CD14-positive monocyte (primary cell): Measurements from ENCODE around the gene C5orf15. TPM values are rescaled to one million over a fixed set of nuclear protein-coding genes. Genes with fewer than 3 reads are reported as not detected.
A peak's percentile ranks its signal among the peaks of the same experiment; 100 is the strongest.

Experiments used
- DNase-seq, 3 donors: peaks; one replicate each; pipeline ENCODE4 v3.0.0-alpha.2; 2011 to 2022
- H2AFZ ChIP-seq: 2 replicates; pipeline ENCODE4 v1.6.0; 2012; ENCODE audit warnings: mild to moderate bottlenecking, low read depth, low read length, inconsistent platforms; ENCODE audit not compliant: insufficient read depth, poor library complexity, severe bottlenecking
- H3K27ac ChIP-seq, 2 donors: 1 replicate in 1 of 2; 2 replicates in 1 of 2; pipeline ENCODE4 v1.5.1; 2012 to 2013; ENCODE audit warnings: low read length in 2 of 2, control low read depth in 1 of 2, inconsistent platforms in 1 of 2, low read depth in 1 of 2, mild to moderate bottlenecking in 1 of 2
- H3K27me3 ChIP-seq, 2 donors: one replicate each; pipeline versions ENCODE4 v1.6.0 to v1.6.1; 2011 to 2013; ENCODE audit warnings: low read length in 2 of 2; ENCODE audit not compliant: control insufficient read depth in 2 of 2, insufficient read depth in 2 of 2
- H3K36me3 ChIP-seq, 2 donors: replicated peaks in 1 of 2; 1 replicate in 1 of 2; 2 replicates in 1 of 2; pipeline versions ENCODE4 v1.5.1 to v1.6.1; 2012 to 2013; ENCODE audit warnings: low read length in 2 of 2, control low read depth in 1 of 2, inconsistent platforms in 1 of 2, mild to moderate bottlenecking in 1 of 2; ENCODE audit not compliant: insufficient read depth in 2 of 2, control insufficient read depth in 1 of 2
- H3K4me1 ChIP-seq, 2 donors: 1 replicate in 1 of 2; 2 replicates in 1 of 2; pipeline versions ENCODE4 v1.5.1 to v1.6.1; 2012 to 2013; ENCODE audit warnings: low read length in 2 of 2, control low read depth in 1 of 2, inconsistent platforms in 1 of 2, mild to moderate bottlenecking in 1 of 2, moderate library complexity in 1 of 2; ENCODE audit not compliant: insufficient read depth in 2 of 2, control insufficient read depth in 1 of 2
- H3K4me2 ChIP-seq: replicated peaks from 2 replicates; pipeline ENCODE3; 2012; ENCODE audit warnings: low read length, moderate library complexity, mild to moderate bottlenecking; ENCODE audit not compliant: poor library complexity, severe bottlenecking; ENCODE audit errors: extremely low read depth
- H3K4me3 ChIP-seq, 3 experiments: fragments of 200-600 bp in 1 of 3; sonication (generic) in 1 of 3; replicated peaks in 1 of 3; 1 replicate in 2 of 3; 2 replicates in 1 of 3; pipeline ENCODE4 v1.5.1; 2011 to 2013; ENCODE audit warnings: low read length in 3 of 3, mild to moderate bottlenecking in 3 of 3, control low read depth in 2 of 3, low read depth in 2 of 3, inconsistent platforms in 1 of 3, moderate library complexity in 1 of 3
- H3K79me2 ChIP-seq: 2 replicates; pipeline ENCODE4 v1.6.0; 2012; ENCODE audit warnings: mild to moderate bottlenecking, control low read depth, inconsistent platforms, low read length, moderate library complexity; ENCODE audit not compliant: insufficient read depth
- H3K9ac ChIP-seq: 2 replicates; pipeline ENCODE4 v1.6.0; 2017; ENCODE audit warnings: low read length, mild to moderate bottlenecking; ENCODE audit not compliant: insufficient read depth, poor library complexity, severe bottlenecking
- H3K9me3 ChIP-seq, 2 donors: replicated peaks in 1 of 2; 1 replicate in 1 of 2; 2 replicates in 1 of 2; pipeline versions ENCODE4 v1.5.1 to v1.6.1; 2012 to 2013; ENCODE audit warnings: low read length in 2 of 2, control low read depth in 1 of 2; ENCODE audit not compliant: control insufficient read depth in 1 of 2, insufficient read depth in 1 of 2
- H4K20me1 ChIP-seq: 2 replicates; pipeline ENCODE4 v1.6.0; 2012; ENCODE audit warnings: mild to moderate bottlenecking, low read length, control low read depth, moderate library complexity; ENCODE audit not compliant: insufficient read depth
- H3K27ac Mint-ChIP-seq, 7 donors: one replicate each; pipeline ENCODE4 v1.8.0; 2020; ENCODE audit warnings: mild to moderate bottlenecking in 7 of 7, mixed read lengths in 7 of 7, moderate library complexity in 6 of 7, inconsistent platforms in 2 of 7
- H3K27me3 Mint-ChIP-seq, 3 donors: one replicate each; pipeline ENCODE4 v1.8.0; 2021 to 2022; ENCODE audit warnings: low read depth in 3 of 3, mild to moderate bottlenecking in 3 of 3, mixed read lengths in 3 of 3, moderate library complexity in 3 of 3, inconsistent platforms in 1 of 3
- H3K36me3 Mint-ChIP-seq, 2 donors: one replicate each; pipeline ENCODE4 v1.8.0; 2020; ENCODE audit warnings: mixed read lengths in 2 of 2, inconsistent platforms in 1 of 2, mild to moderate bottlenecking in 1 of 2
- H3K4me1 Mint-ChIP-seq: one replicate; pipeline ENCODE4 v1.8.0; 2020; ENCODE audit warnings: mild to moderate bottlenecking, mixed read lengths
- H3K4me3 Mint-ChIP-seq, 2 donors: one replicate each; pipeline ENCODE4 v1.8.0; 2020; ENCODE audit warnings: mild to moderate bottlenecking in 2 of 2, mixed read lengths in 2 of 2, moderate library complexity in 1 of 2
- H3K9me3 Mint-ChIP-seq, 7 donors: one replicate each; pipeline ENCODE4 v1.8.0; 2020 to 2022; ENCODE audit warnings: mixed read lengths in 7 of 7, mild to moderate bottlenecking in 6 of 7, moderate library complexity in 6 of 7, inconsistent platforms in 2 of 7
- CTCF ChIP-seq: fragments of 200-600 bp; IDR thresholded peaks from one replicate; pipeline ENCODE4 v1.8.0; 2022; ENCODE audit warnings: antibody characterized with exemption, mild to moderate bottlenecking
- WGBS: methylation state at CpG from one replicate; pipeline ENCODE4 v1.1.5; 2013; ENCODE audit warnings: missing lambda C conversion rate; ENCODE audit not compliant: insufficient coverage; 5-methylcytosine and 5-hydroxymethylcytosine counted together
- intact Hi-C, 2 donors: fragments of 100-400 bp; cut with micrococcal nuclease; formaldehyde crosslinking; loops; one replicate each; pipeline versions ENCODE4 v1.15.0 to v1.15.1; 2023
- polyA plus RNA-seq, 3 donors: library from polyadenylated mRNA; depleted of rRNA in 1 of 3; unstranded in 2 of 3; stranded (reverse) in 1 of 3; fragments of 300-500 nt in 2 of 3; fragments of >200 nt in 1 of 3; fragmentation: Illumina TruSeq in 2 of 3; gene quantifications; 1 replicate in 2 of 3; 2 replicates in 1 of 3; pipeline ENCODE4 v1.2.3, GENCODE V29; 2012 to 2021

Gene C5orf15
- polyA plus RNA-seq, 3 donors: 38.0 to 59.2 (median 46.9) TPM

GRCh38 chr5:133927300-133928180 is 40.9 kb downstream of the C5orf15 start:
- intact Hi-C loops: no loop called here
- Mint-ChIP-seq H3K36me3 (no peaks in the 10 kb centered on the region), H3K4me3 (no peak overlapping the region), H3K27ac (no peak overlapping the region), H3K4me1 (peaks cover 26% of the 10 kb centered on the region), H3K27me3 (peaks cover 6 to 17% (median 16%) of the 10 kb centered on the region in 3 donors), H3K9me3 (no peaks in the 10 kb centered on the region)
- Histone ChIP-seq H3K9me3 (no peaks in the 10 kb centered on the region), H3K4me1 (peaks cover 19 to 25% of the 10 kb centered on the region in 2 donors), H3K27me3 (no peaks in the 10 kb centered on the region), H3K4me3 (no peak overlapping the region), H3K9ac (no peak overlapping the region), H3K79me2 (no peaks in the 10 kb centered on the region), H2AFZ (no peak overlapping the region), H3K27ac (no peak overlapping the region), H4K20me1 (no peaks in the 10 kb centered on the region), H3K36me3 (no peaks in the 10 kb centered on the region), H3K4me2 (no peak overlapping the region)
- 98% methylated on average over 4 of the region's 13 CpGs for WGBS
- no peak for TF ChIP-seq CTCF
- no peak for DNase-seq

DNA sequence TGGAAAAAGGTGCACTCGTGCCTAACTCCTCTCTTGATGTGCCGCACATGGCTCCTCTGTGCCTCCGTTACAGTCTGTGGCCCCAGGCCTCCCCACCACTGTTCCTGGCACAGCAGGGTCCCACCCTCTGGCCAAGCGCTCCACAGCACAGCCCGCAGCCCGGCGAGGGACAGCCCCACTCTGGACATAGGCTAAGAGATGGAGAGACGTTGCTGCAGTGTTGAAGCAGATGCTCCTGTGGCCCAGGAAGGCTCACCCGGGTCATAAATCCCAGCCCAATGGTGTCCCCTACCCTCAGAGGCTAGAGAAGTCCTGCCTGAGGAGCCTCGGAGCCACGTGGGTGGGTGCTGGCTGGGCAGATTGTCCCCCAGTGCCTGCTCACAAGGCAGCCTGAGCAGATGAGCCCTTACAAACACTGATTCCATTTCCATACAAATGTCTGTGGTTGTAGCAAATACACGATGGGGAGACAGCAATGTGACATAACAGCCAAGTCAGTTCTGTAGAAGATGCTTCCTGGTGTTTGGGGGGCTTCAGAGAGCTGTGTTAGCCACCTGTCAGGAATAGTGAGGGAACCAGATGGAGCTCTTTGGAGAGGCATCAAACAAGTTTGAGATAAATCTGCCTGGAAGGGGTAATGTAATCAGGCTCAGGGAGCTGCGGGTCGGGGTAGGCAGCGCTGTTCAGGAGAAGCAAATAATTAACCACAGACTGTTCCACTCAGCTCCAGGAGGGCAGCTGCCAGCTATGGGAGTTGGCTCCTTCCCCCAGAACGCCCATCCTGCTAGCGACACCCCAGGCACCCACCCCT is 41.7 kb downstream of the C5orf15 start:
- H3K4me1 ChIP-seq: peaks cover 14 to 18% of the 10 kb centered on the region in 2 donors
- H3K36me3 Mint-ChIP-seq: no peaks in the 10 kb centered on the region
- H3K4me3 ChIP-seq: no peak overlapping the region
- WGBS: 90% methylated on average over 15 of the region's 17 CpGs
- no peak overlapping the region for H3K27ac ChIP-seq
- H3K9me3 Mint-ChIP-seq: no peaks in the 10 kb centered on the region
- H2AFZ ChIP-seq: no peak overlapping the region
- no peak for DNase-seq
- H3K79me2 ChIP-seq: no peaks in the 10 kb centered on the region
- no peaks in the 10 kb centered on the region for H3K36me3 ChIP-seq
- H3K27me3 ChIP-seq: no peaks in the 10 kb centered on the region
- no peaks in the 10 kb centered on the region for H4K20me1 ChIP-seq
- H3K4me3 Mint-ChIP-seq: no peak overlapping the region
- no peaks in the 10 kb centered on the region for H3K9me3 ChIP-seq
- peaks cover 6 to 17% (median 15%) of the 10 kb centered on the region in 3 donors for H3K27me3 Mint-ChIP-seq
- H3K4me1 Mint-ChIP-seq: peaks cover 21% of the 10 kb centered on the region
- no peak overlapping the region for H3K9ac ChIP-seq
- no peak for TF ChIP-seq CTCF
- H3K4me2 ChIP-seq: no peak overlapping the region
- H3K27ac Mint-ChIP-seq: peak overlapping the region in 1 of 7 donors; percentile 46
- intact Hi-C loops: no loop called here
